Loucy (cell line): Measurements from ENCODE around the gene KCND2.

Experiments used
- EZH2phosphoT487 ChIP-seq: fragments of 200-600 bp; IDR thresholded peaks from 2 replicates; pipeline ENCODE4 v1.6.1; 2018; ENCODE audit warnings: antibody characterized with exemption, mild to moderate bottlenecking, moderate library complexity, borderline replicate concordance
- TF ChIP-seq, protein P1 (sequence below): fragments of 200-600 bp; sonication (generic); conservative IDR thresholded peaks from 2 replicates; pipeline ENCODE4 v1.5.1; 2014; ENCODE audit warnings: mild to moderate bottlenecking, antibody characterized with exemption, low read length

- TF ChIP-seq, protein P1, sequence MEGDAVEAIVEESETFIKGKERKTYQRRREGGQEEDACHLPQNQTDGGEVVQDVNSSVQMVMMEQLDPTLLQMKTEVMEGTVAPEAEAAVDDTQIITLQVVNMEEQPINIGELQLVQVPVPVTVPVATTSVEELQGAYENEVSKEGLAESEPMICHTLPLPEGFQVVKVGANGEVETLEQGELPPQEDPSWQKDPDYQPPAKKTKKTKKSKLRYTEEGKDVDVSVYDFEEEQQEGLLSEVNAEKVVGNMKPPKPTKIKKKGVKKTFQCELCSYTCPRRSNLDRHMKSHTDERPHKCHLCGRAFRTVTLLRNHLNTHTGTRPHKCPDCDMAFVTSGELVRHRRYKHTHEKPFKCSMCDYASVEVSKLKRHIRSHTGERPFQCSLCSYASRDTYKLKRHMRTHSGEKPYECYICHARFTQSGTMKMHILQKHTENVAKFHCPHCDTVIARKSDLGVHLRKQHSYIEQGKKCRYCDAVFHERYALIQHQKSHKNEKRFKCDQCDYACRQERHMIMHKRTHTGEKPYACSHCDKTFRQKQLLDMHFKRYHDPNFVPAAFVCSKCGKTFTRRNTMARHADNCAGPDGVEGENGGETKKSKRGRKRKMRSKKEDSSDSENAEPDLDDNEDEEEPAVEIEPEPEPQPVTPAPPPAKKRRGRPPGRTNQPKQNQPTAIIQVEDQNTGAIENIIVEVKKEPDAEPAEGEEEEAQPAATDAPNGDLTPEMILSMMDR, result no peak
- no peak for TF ChIP-seq EZH2phosphoT487
Measured at GRCh38 chr7:120529736-120530135, 256.8 kb downstream of the KCND2 start.
